ENCODE results near the gene ATP6V1B1.
"Not testable (repeated sequence)": the region's sequence is repeated elsewhere in the genome, so short reads cannot be mapped to it uniquely, and the experiment has no call there.

ATP6V1B1 gene

DNA sequence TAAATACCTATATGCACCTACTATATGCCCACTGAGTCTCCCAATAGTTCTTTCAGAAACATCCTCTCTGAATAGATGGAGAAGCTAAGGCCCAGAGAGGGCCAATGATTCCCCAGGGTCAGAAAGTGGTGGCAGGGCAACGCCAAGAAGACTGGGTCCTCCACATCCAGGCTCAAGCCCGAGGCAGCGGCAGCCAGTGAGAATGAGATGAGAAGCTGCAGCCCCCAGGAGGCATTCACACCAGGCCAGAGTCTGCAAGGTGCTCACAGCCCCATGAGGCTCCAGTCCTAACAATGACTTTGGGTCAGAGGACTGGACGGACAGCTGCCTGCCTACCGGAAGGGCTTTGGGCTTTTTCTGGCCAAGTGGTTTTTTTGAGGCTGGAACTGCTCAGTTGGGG is 55.4 kb downstream of the ATP6V1B1 start:
- no peak for DNase-seq (ENCODE audit: low read depth)

DNA sequence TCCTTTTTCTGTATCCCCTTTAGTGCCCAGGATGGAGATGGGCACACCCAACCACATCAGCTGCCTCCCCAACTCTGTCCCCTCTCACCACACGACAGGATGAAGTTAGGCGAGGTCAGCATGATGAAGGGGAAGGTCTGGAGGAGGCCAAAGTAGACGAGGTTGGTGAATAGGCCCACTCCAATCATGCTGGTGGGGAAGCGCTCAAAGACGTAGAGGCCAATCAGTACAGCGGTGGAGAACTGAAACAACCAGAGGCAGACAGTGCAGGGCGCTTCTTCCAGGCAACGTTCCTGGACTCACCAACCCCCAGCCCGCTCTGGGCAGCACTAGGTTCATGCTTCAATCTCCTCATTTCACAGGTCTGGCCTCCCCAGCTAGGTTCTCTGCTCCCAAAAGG is 56.0 kb downstream of the ATP6V1B1 start:
- no peak for DNase-seq (ENCODE audit: low read depth)

DNA sequence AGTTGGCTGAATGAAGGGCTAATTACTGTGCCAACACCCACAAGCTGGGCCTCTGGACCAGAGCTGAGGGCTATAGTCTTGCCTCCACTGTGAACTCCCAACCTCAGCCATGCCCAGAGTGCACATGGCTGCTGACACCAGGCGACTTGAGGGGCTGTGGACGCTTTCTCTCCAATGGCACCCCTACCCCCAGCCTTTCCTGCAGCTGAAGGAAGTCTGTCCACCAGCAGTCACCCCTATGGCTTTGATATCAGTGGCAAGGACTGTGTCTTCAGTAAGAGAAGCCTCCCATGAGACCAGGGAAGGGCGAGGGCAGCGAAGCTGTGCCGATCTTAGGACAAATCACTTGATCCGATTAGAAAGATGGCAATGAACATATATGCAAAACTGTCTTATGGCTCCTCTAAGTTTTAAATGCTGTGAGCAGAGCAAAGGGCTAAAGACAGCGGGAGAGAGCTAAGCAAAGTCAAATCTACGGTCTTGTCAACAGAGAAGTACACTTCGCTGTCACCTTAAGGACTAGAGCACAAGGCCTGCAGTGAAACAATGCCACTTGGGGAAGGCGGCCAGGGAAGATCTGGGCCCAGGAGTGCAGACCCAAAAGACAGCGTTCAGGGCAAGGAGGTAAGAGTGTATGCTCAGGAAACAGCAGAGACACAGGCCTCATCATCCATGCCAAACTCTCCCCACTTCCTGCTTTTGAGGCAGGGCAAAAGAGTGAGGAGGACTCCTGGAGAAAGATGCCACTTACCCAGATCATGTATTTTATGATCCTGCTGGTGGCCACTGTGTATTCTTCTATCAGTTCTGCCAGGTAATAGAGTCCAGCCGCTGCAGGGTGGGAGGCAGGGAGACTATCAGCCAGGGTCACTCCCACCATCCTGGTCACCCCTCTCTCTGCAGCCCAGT is 57.5 kb downstream of the ATP6V1B1 start:
- no peak for DNase-seq (ENCODE audit: low read depth)

DNA sequence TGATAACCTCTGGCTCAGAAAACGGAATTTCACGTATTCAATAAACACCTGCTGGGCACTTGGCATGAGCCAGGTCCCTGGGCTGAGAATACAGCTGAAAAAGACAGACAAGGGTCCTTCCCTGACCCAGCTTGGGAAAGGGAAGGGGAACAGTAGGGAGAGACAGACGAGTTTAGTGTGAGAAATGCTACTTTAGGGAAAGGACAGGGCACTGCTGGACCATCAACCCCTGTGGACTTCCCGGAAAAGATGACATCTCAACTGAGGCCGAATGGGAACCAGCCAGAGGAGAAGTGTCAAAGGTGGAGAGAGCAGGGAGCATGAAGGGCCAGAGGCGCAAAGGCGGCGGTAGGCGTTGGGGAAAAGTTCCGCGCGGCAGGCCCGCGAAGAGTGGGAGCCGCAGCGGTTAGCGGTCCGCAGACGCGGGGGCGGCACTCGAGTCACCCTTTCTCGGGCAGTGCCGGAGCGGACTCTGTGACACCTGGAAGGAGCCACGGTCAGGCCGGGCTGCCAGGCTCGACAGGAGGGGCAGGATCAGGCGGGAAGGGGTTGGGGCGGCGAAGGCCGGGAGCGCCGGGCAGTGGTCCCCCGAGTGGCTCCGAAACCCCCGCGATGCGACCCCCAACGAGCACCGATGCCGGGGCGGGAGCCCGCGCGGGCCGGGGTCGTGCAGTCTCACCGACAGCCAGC is 58.5 kb downstream of the ATP6V1B1 start:
- DNase-seq (ENCODE audit: low read depth) = no peak

GRCh38 chr2:70994699-70995425 is 59.2 kb downstream of the ATP6V1B1 start, which contains the start of gene TEX261:
Gene TEX261 (minus strand): TSS chr2:70994873. CDS start chr2:70994757, 116 bp downstream.
- DNase-seq (ENCODE audit: low read depth) = peak; percentile 84

GRCh38 chr2:70995426-70995729 is 59.7 kb downstream of the ATP6V1B1 start:
- no peak for DNase-seq (ENCODE audit: low read depth)

DNA sequence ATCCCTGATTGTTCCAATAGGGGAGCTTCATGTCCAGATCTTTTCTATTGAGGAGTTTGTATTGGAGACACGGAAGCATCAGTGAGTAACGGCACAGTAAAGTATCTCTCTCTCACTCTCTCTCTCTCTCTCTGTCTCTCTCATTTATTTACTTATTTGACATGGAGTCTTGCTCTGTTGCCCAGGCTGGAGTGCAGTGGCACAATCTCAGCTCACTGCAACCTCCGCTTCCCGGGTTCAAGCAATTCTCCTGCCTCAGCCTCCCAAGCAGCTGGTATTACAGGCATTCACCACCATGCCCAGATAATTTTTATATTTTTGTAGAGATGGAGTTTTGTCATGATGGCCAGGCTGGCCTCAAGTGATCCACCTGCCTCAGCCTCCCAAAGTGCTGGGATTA is 63.2 kb downstream of the ATP6V1B1 start:
- not testable (repeated sequence) for DNase-seq (ENCODE audit: low read depth)

- no peak for DNase-seq (ENCODE audit: low read depth)
Measured at GRCh38 chr2:70999362-70999761, 63.7 kb downstream of the ATP6V1B1 start.

DNA sequence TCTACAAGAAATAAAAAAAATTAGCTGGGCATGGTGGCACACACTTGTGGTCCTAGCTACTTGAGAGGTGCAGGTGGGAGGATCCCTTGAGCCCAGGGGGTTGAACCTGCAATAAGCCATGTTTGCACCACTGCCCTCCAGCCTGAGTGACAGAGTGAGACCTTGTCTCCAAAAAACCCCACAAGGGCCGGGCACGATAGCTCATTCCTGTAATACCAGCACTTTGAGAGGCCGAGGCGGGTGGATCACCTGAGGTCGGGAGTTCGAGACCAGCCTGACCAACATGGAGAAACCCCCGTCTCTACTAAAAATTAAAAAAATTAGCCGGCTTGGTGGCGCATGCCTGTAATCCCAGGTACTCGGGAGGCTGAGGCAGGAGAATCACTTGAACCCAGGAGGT is 64.2 kb downstream of the ATP6V1B1 start:
- DNase-seq (ENCODE audit: low read depth) = not testable (repeated sequence)

- DNase-seq (ENCODE audit: low read depth) = peak; percentile 58
Measured at GRCh38 chr2:71000780-71001591, 65.3 kb downstream of the ATP6V1B1 start.

- no peak for DNase-seq (ENCODE audit: low read depth)
Measured at GRCh38 chr2:71001592-71001927, 65.9 kb downstream of the ATP6V1B1 start.

DNA sequence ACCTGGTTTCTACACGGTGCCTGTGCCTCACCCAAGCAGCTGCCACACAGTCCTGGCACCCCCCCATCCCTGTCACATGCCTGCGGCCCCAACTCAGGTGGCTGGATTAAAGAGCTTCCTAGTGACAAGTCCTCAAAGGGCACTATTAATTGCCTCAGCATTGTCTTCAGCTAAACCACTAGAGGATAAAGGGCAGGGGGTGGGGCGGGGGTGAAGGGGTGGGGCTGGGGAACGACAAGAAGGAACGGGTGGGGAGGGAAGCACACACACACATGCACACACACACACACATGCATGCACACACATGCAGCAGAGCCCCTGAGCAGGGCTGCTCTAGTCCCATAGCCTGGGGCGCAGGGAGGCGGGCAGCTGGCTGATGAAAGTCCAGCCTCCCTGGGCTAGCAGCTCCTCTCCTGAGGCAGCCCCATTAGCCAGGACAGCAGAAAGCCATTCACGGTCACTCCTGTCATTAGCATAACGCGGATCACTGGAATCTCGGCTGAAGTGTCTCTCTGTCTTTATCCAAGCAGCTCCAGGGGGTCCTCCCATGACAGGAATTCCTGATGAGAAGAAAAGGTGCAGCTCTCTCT is 66.4 kb downstream of the ATP6V1B1 start:
- DNase-seq (ENCODE audit: low read depth) = no peak

GRCh38 chr2:71003396-71003795 is 67.7 kb downstream of the ATP6V1B1 start:
- no peak for DNase-seq (ENCODE audit: low read depth)

DNA sequence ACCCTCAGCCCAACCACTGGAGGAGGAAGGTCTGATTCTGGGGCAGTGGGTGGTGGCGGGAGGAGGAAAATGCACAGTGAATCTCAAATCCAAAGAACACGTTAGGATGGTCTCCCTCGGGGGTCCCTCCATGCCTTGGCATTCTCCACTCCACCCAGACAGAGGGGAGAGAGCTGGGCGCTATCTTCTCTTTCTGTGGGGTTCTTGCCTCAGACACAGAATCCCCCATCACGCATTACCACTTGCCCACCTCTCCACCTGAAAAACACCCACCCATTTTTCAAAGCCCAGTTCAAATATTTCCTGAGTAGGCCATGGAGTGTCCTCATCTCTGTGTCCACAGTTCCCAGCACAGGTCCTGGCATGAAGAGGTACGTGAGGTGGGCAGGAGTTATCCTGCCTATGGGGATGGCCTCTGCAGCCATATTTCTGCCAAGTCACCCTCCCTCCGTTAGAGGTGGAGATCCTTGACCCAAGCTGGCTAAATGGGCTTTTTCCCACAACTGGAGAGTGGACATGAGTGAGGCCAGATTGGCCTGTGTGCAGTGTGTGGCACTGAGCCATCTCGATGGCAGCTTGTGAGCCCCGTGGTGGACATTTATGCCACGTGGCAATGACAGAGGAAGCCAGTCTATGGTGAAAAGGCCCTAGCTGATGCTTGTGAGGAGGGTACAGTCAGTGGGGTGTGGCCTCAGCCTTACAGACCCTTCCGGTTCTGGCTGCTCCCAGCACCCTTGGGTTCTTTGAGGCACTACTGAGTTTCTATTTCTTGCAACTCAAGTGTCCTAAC is 68.5 kb downstream of the ATP6V1B1 start:
- DNase-seq (ENCODE audit: low read depth) = no peak

DNA sequence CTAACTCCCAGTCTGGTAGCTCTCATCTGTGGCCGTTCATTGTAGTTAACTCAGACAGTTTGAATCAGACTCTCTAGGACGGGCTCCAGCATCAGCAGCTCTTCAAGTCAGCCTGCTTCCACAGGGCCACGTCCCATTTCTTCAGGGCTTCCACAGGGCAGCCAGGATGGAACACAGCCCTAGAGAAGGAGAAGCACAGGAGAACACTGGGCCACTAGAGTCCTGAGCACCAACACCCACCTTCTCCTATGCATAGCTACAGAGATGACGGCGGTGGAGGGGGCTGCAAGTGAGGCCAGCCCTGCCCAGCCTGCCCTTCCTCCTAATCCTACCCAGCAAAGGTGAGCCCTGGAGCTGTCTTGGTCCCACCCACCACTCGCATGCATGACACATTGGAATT is 69.2 kb downstream of the ATP6V1B1 start:
- DNase-seq (ENCODE audit: low read depth) = no peak

DNA sequence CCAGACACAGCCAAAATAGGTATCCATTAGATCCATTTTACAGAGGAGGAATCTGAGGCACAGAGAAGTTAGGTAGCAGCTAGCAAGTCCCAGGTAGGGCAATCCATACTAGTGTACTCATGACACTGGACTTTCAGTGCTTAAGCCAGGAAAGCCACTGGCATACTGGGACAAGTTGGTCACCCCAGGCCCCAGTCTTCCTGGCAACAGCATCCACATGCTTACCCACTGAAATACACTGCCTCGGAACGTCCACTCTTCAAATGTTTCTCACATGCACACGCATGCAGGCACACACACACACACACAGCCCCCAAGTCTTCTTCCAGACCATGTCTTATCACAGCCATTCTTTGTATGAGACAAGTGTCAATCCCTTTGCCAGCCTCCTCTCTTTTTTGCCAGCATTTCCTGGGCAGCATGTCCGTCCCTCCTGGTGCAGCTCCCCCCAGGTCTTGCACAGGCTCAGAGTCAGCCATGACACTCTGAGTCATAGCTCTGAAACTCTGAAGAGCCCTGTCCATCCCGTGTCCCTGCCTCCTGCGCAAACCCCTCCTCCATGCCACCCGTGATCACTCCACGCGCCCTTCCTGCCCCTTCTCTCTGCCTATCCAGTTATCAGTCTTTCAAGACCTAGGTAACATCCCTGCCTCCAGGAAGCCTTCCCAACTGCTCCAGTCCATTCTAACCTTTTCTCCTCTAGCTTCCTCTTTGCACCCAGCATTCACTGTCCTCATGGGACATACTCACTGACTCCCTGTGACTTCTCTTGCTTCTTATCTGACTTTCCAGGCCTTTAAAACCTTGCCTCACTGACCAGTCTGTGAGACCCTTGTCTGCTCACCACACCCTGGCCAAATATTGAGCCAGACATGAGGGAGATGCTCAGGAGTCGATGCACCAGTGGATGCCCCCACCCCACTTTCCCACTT is 69.8 kb downstream of the ATP6V1B1 start:
- DNase-seq (ENCODE audit: low read depth) = no peak

DNA sequence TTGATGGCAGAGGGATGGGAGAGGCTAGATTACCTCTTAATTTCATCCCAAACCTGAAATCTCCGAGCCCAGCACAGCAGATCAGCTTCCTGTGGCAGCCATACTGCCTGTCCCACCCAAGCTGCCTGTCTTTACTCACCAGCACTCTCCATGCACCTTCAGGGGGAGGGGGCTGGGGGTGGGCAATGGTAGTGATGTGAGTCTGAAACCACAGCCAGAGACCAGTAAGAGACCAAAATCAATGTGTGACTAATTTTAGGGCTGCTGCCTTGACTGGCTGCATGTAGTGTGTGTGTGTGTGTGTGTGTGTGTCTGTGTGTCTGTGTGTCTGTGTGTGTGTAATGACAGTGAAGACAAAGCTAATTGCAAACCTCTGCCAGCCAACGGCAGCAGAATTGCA is 70.6 kb downstream of the ATP6V1B1 start:
- no peak for DNase-seq (ENCODE audit: low read depth)

GRCh38 chr2:71006955-71007799 is 71.5 kb downstream of the ATP6V1B1 start:
- DNase-seq (ENCODE audit: low read depth) = no peak

DNA sequence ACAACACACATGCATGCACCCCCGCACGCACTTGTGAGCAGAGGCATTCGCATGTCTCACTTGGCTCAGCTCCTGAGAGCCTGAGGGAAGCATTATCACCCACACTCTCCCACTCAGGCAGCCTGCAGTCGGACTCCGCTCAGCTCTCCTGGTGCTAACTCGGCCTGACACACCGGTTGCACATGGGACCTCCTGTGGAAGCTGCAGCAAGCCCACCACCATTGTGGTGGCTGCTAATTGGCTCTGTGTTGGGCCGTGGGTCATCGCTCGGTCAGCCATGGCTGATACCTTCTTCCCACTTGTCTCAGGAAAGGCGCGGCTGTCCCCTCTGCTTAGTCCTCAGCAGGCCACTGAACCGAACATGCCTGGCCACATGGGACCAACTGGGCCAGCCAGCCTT is 72.6 kb downstream of the ATP6V1B1 start:
- no peak for DNase-seq (ENCODE audit: low read depth)
